Neural cell (in vitro differentiated cells): ENCODE measurements around the gene NCKIPSD. TPM values are rescaled to one million over a fixed set of nuclear protein-coding genes. Genes with fewer than 3 reads are reported as not detected.

ENCODE experiments used
- H2AFZ ChIP-seq: fragments of 200-600, 300-800 bp; sonication (generic), shearing (Covaris generic); 2 replicates; pipeline ENCODE4 v1.6.0; 2014; ENCODE audit warnings: low read depth, mild to moderate bottlenecking, antibody characterized with exemption, low read length, moderate library complexity
- H3F3A ChIP-seq: fragments of 200-600 bp; shearing (Covaris generic); 2 replicates; pipeline ENCODE4 v1.6.1; 2016; ENCODE audit warnings: mild to moderate bottlenecking, moderate library complexity, mixed read lengths, antibody characterized with exemption, low read length; ENCODE audit not compliant: insufficient read depth, poor library complexity, severe bottlenecking
- H3K27ac ChIP-seq: fragments of 200-600, 300-800 bp; sonication (generic), shearing (Covaris generic); 2 replicates; pipeline ENCODE4 v1.5.1; 2014; ENCODE audit warnings: mild to moderate bottlenecking, low read length, moderate library complexity
- H3K27me3 ChIP-seq: fragments of 300-800, 200-600 bp; sonication (generic), shearing (Covaris generic); 2 replicates; pipeline ENCODE4 v1.6.0; 2014; ENCODE audit warnings: mild to moderate bottlenecking, low read depth, low read length, moderate library complexity; ENCODE audit not compliant: insufficient read depth
- H3K36me3 ChIP-seq: fragments of 300-800, 200-600 bp; sonication (generic), shearing (Covaris generic); 2 replicates; pipeline ENCODE4 v1.5.1; 2014; ENCODE audit warnings: mild to moderate bottlenecking, antibody characterized with exemption, low read length, moderate library complexity; ENCODE audit not compliant: insufficient read depth
- H3K4me2 ChIP-seq: fragments of 300-800, 200-600 bp; sonication (generic), shearing (Covaris generic); 2 replicates; pipeline ENCODE4 v1.6.0; 2014; ENCODE audit warnings: mild to moderate bottlenecking, low read length
- H3K4me3 ChIP-seq: fragments of 300-800, 200-600 bp; sonication (generic), shearing (Covaris generic); 2 replicates; pipeline ENCODE4 v1.5.1; 2014; ENCODE audit warnings: mild to moderate bottlenecking, low read length, moderate library complexity
- H3K79me2 ChIP-seq: fragments of 200-600 bp; shearing (Covaris generic); replicated peaks from 2 replicates; pipeline ENCODE4 v1.6.0; 2014; ENCODE audit warnings: mild to moderate bottlenecking, low read length, moderate library complexity; ENCODE audit not compliant: insufficient read depth
- H3K9ac ChIP-seq: fragments of 300-800, 200-600 bp; sonication (generic), shearing (Covaris generic); 2 replicates; pipeline ENCODE4 v1.6.1; 2016; ENCODE audit warnings: mild to moderate bottlenecking, low read length, mixed read lengths
- H3K9me2 ChIP-seq: fragments of 200-600 bp; shearing (Covaris generic); 2 replicates; pipeline ENCODE4 v1.6.1; 2016; ENCODE audit warnings: mild to moderate bottlenecking, low read length, mixed read lengths; ENCODE audit not compliant: insufficient read depth
- H3K9me3 ChIP-seq: fragments of 200-600, 300-800 bp; sonication (generic), shearing (Covaris generic); 2 replicates; pipeline ENCODE4 v1.6.1; 2016; ENCODE audit warnings: mild to moderate bottlenecking, mixed run types, low read length, moderate library complexity, mixed read lengths
- H4K20me1 ChIP-seq: fragments of 200-600 bp; shearing (Covaris generic); 2 replicates; pipeline ENCODE4 v1.6.1; 2016; ENCODE audit warnings: mild to moderate bottlenecking, mixed run types; ENCODE audit not compliant: insufficient read depth
- EP300 ChIP-seq: fragments of 450-650 bp; conservative IDR thresholded peaks from 2 replicates; pipeline ENCODE4 v1.6.1; 2014; ENCODE audit warnings: antibody characterized with exemption, mild to moderate bottlenecking, moderate library complexity; ENCODE audit not compliant: poor library complexity, severe bottlenecking
- EZH2 ChIP-seq: fragments of 200-600, 300-800 bp; shearing (Covaris generic), sonication (generic); IDR thresholded peaks from 2 replicates; pipeline ENCODE4 v1.6.1; 2014; ENCODE audit warnings: antibody characterized with exemption, low read length, borderline replicate concordance, mild to moderate bottlenecking; ENCODE audit not compliant: insufficient read depth, poor library complexity, severe bottlenecking
- MXI1 ChIP-seq: fragments of 450-650 bp; conservative IDR thresholded peaks from 2 replicates; pipeline ENCODE4 v1.6.1; 2014; ENCODE audit warnings: antibody characterized with exemption, mild to moderate bottlenecking; ENCODE audit not compliant: poor library complexity, severe bottlenecking
- POLR2AphosphoS5 ChIP-seq: IDR thresholded peaks from 2 replicates; pipeline ENCODE4 v1.6.1; 2012
- RAD21 ChIP-seq: fragments of 450-650 bp; conservative IDR thresholded peaks from 2 replicates; pipeline ENCODE4 v1.6.1; 2014; ENCODE audit warnings: antibody characterized with exemption, mild to moderate bottlenecking, moderate library complexity
- REST ChIP-seq: IDR thresholded peaks from 2 replicates; pipeline ENCODE4 v1.6.1; 2012; ENCODE audit warnings: borderline replicate concordance
- SMC3 ChIP-seq: fragments of 450-650 bp; conservative IDR thresholded peaks from 2 replicates; pipeline ENCODE4 v1.6.1; 2014; ENCODE audit warnings: antibody characterized with exemption, mild to moderate bottlenecking, moderate library complexity; ENCODE audit not compliant: poor library complexity
- TAF1 ChIP-seq: IDR thresholded peaks from 2 replicates; pipeline ENCODE4 v1.6.1; 2012; ENCODE audit warnings: low read depth
- polyA plus RNA-seq: library from polyadenylated mRNA; depleted of rRNA; stranded (reverse); fragments of >200 nt; gene quantifications from 2 replicates; pipeline ENCODE4 v1.2.3, GENCODE V29; 2014
- TF ChIP-seq, protein P1 (sequence below): fragments of 450-650 bp; IDR thresholded peaks from 2 replicates; pipeline ENCODE4 v1.5.1; 2014; ENCODE audit warnings: antibody characterized with exemption, mild to moderate bottlenecking, moderate library complexity; ENCODE audit not compliant: poor library complexity, severe bottlenecking

The NCKIPSD gene
- polyA plus RNA-seq, 1 donor from 2014 or later: 19.0 TPM

GRCh38 chr3:48628277-48629017, 57.3 kb downstream of the NCKIPSD start:
- H3K9me3 ChIP-seq: no peaks in the 10 kb centered on the region
- H3K4me3 ChIP-seq: no peak overlapping the region
- H4K20me1 ChIP-seq: no peaks in the 10 kb centered on the region
- H3K27me3 ChIP-seq: no peaks in the 10 kb centered on the region
- H2AFZ ChIP-seq: no peak overlapping the region
- no peaks in the 10 kb centered on the region for H3K9me2 ChIP-seq
- no peak for TF ChIP-seq EZH2
- no peak for TF ChIP-seq EP300
- TF ChIP-seq REST: no peak
- no peak for TF ChIP-seq POLR2AphosphoS5
- TF ChIP-seq TAF1: no peak
- no peak for TF ChIP-seq MXI1
- TF ChIP-seq SMC3: no peak
- TF ChIP-seq, protein P1, sequence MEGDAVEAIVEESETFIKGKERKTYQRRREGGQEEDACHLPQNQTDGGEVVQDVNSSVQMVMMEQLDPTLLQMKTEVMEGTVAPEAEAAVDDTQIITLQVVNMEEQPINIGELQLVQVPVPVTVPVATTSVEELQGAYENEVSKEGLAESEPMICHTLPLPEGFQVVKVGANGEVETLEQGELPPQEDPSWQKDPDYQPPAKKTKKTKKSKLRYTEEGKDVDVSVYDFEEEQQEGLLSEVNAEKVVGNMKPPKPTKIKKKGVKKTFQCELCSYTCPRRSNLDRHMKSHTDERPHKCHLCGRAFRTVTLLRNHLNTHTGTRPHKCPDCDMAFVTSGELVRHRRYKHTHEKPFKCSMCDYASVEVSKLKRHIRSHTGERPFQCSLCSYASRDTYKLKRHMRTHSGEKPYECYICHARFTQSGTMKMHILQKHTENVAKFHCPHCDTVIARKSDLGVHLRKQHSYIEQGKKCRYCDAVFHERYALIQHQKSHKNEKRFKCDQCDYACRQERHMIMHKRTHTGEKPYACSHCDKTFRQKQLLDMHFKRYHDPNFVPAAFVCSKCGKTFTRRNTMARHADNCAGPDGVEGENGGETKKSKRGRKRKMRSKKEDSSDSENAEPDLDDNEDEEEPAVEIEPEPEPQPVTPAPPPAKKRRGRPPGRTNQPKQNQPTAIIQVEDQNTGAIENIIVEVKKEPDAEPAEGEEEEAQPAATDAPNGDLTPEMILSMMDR: no peak
- TF ChIP-seq RAD21: no peak
- no peaks in the 10 kb centered on the region for H3K79me2 ChIP-seq
- no peak overlapping the region for H3K9ac ChIP-seq
- no peaks in the 10 kb centered on the region for H3K36me3 ChIP-seq
- H3K27ac ChIP-seq: no peak overlapping the region
- H3F3A ChIP-seq: no peaks in the 10 kb centered on the region
- H3K4me2 ChIP-seq: no peak overlapping the region

DNA sequence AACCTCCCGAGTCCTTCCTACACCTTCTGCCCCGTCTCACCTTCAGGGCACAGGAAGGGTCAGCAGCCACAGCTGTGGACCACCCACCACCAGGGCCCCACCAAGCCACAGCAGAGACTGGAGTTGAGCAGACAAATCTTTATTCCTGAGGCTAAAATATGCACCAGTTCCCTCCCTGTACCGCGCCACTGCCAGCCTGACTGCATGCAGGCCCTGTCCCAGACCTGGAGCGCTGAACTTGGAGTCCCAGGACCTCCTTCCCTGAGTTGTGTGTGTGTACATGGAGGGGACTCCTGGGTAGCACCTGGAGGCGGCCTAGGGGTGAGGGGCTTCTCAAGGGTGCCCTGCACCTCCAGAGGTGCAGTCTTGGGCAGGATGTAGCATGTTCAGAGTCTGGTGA, 60.1 kb downstream of the NCKIPSD start:
- no peak overlapping the region for H3K4me3 ChIP-seq
- H3K9me3 ChIP-seq: no peaks in the 10 kb centered on the region
- H4K20me1 ChIP-seq: no peaks in the 10 kb centered on the region
- H3K27ac ChIP-seq: no peak overlapping the region
- no peaks in the 10 kb centered on the region for H3K9me2 ChIP-seq
- no peaks in the 10 kb centered on the region for H3F3A ChIP-seq
- TF ChIP-seq SMC3 (no peak), REST (no peak), MXI1 (no peak), RAD21 (no peak), EZH2 (no peak), POLR2AphosphoS5 (no peak), EP300 (no peak), TAF1 (no peak)
- TF ChIP-seq, protein P1: no peak
- H2AFZ ChIP-seq: no peak overlapping the region
- H3K79me2 ChIP-seq: no peaks in the 10 kb centered on the region
- H3K9ac ChIP-seq: no peak overlapping the region
- no peaks in the 10 kb centered on the region for H3K36me3 ChIP-seq
- H3K27me3 ChIP-seq: no peaks in the 10 kb centered on the region
- H3K4me2 ChIP-seq: no peak overlapping the region
